ENCODE data around the gene H2BK1. TPM values are rescaled to one million over a fixed set of nuclear protein-coding genes. Genes with fewer than 3 reads are reported as not detected.

H2BK1 gene
- total RNA-seq, 1 donor from 2014 or later: 0.48 TPM

- intact Hi-C loops (cut with micrococcal nuclease): no loop called here
These were observed 30.3 kb downstream of the H2BK1 start for GRCh38 chr7:151179946-151180345.

GRCh38 chr7:151179287-151179860, 30.9 kb downstream of the H2BK1 start:
- intact Hi-C loops (cut with micrococcal nuclease): no loop called here

- intact Hi-C loops (cut with micrococcal nuclease): no loop called here
These were observed 31.5 kb downstream of the H2BK1 start for GRCh38 chr7:151178831-151179230.

- intact Hi-C loops (cut with micrococcal nuclease): no loop called here
These were observed 32.1 kb downstream of the H2BK1 start for GRCh38 chr7:151178236-151178635.

- intact Hi-C loops (cut with micrococcal nuclease): no loop called here
These were observed 33.0 kb downstream of the H2BK1 start for GRCh38 chr7:151177310-151177709.

- intact Hi-C loops (cut with micrococcal nuclease): no loop called here
These were observed 33.9 kb downstream of the H2BK1 start for GRCh38 chr7:151176401-151176800.

GRCh38 chr7:151175793-151176311, 34.4 kb downstream of the H2BK1 start:
- intact Hi-C loops (cut with micrococcal nuclease): no loop called here

GRCh38 chr7:151175047-151175792, 35.1 kb downstream of the H2BK1 start:
- intact Hi-C loops (cut with micrococcal nuclease): no loop called here

GRCh38 chr7:151174246-151175046, 35.8 kb downstream of the H2BK1 start:
- intact Hi-C loops (cut with micrococcal nuclease): no loop called here

GRCh38 chr7:151173386-151174245, 36.7 kb downstream of the H2BK1 start:
- intact Hi-C loops (cut with micrococcal nuclease): loop anchor here (2.0 kb wide), 1 partner anchor 59 kb away; the partner anchor contains the start of gene CHPF2

- intact Hi-C loops (cut with micrococcal nuclease): loop anchor here (1.0 to 2.0 kb wide), 2 partner anchors 48 to 60 kb away; partner anchors contain the start of gene CHPF2
These were observed 37.8 kb downstream of the H2BK1 start for GRCh38 chr7:151172273-151173141.

GRCh38 chr7:151168787-151169162, 41.5 kb downstream of the H2BK1 start:
- intact Hi-C loops (cut with micrococcal nuclease): loop anchor here (1.0 to 5.0 kb wide), 2 partner anchors 76 to 134 kb away; no protein-coding TSS in a partner anchor

GRCh38 chr7:151168003-151168786, 42.1 kb downstream of the H2BK1 start:
- intact Hi-C loops (cut with micrococcal nuclease): loop anchor here (1.0 to 5.0 kb wide), 2 partner anchors 76 to 134 kb away; no protein-coding TSS in a partner anchor

GRCh38 chr7:151167197-151167961, 42.9 kb downstream of the H2BK1 start, which contains the start of gene GBX1:
TSS of gene GBX1 (minus strand) at chr7:151167694. CDS start at chr7:151167548, 146 bp downstream.
- intact Hi-C loops (cut with micrococcal nuclease): loop anchor here (5.0 kb wide), 1 partner anchor 135 kb away; no protein-coding TSS in a partner anchor

- intact Hi-C loops (cut with micrococcal nuclease): loop anchor here (5.0 kb wide), 1 partner anchor 136 kb away; no protein-coding TSS in a partner anchor
These were observed 43.6 kb downstream of the H2BK1 start for GRCh38 chr7:151166629-151167196.

GRCh38 chr7:151161757-151162156, 48.5 kb downstream of the H2BK1 start:
- intact Hi-C loops (cut with micrococcal nuclease): no loop called here
